Measurements from ENCODE around the gene GYPC. TPM values are rescaled to one million over a fixed set of nuclear protein-coding genes. Genes with fewer than 3 reads are reported as not detected.

The GYPC gene
- total RNA-seq, 1 experiment from 2014 or later: 28.1 TPM

- no peak for TF ChIP-seq ATF2 (CRISPR knock-in tag; IDR thresholded peaks at IDR 0.05; ENCODE audit: borderline replicate concordance, low read depth)
Measured at GRCh38 chr2:126700677-126701076, 44.7 kb downstream of the GYPC start (continued).

GRCh38 chr2:126703311-126703710 lies 47.4 kb downstream of the GYPC start:
- ChIA-PET CTCF (no interaction called here), POLR2A (no interaction called here)
- Mint-ChIP-seq H3K27ac (no peak overlapping the region), H3K9me3 (peaks cover 17% of the 10 kb centered on the region), H3K36me3 (peaks cover 16% of the 10 kb centered on the region; the same call in 1 of the 2 replicates), H3K4me3 (no peak overlapping the region), H3K4me1 (peaks cover 44% of the 10 kb centered on the region), H3K27me3 (ENCODE audit: low read depth) (peaks cover 3% of the 10 kb centered on the region; the same call in 1 of the 2 replicates)
- TF ChIP-seq ZMAT4 (CRISPR knock-in tag; IDR thresholded peaks at IDR 0.05) (no peak), RORB (CRISPR knock-in tag; IDR thresholded peaks at IDR 0.05) (no peak), ELF4 (CRISPR knock-in tag; IDR thresholded peaks at IDR 0.05; ENCODE audit: low read depth) (no peak), JAZF1 (CRISPR knock-in tag; IDR thresholded peaks at IDR 0.05) (no peak), RELA (CRISPR knock-in tag; IDR thresholded peaks at IDR 0.05; ENCODE audit: borderline replicate concordance) (no peak), GRHL2 (CRISPR knock-in tag; IDR thresholded peaks at IDR 0.05; ENCODE audit: insufficient replicate concordance, severe bottlenecking) (no peak), CDX4 (CRISPR knock-in tag; IDR thresholded peaks at IDR 0.05; ENCODE audit: borderline replicate concordance) (no peak), NR3C1 (CRISPR knock-in tag; conservative IDR thresholded peaks at IDR 0.05; ENCODE audit: low read depth) (no peak), CREM (CRISPR knock-in tag; IDR thresholded peaks at IDR 0.05) (no peak), ESRRA (CRISPR knock-in tag; IDR thresholded peaks at IDR 0.05; ENCODE audit: borderline replicate concordance) (no peak), ZNF138 (CRISPR knock-in tag; conservative IDR thresholded peaks at IDR 0.05) (no peak), NR1H2 (CRISPR knock-in tag; IDR thresholded peaks at IDR 0.05) (no peak), ZNF219 (CRISPR knock-in tag; IDR thresholded peaks at IDR 0.05; ENCODE audit: borderline replicate concordance) (no peak), ZBTB21 (CRISPR knock-in tag; IDR thresholded peaks at IDR 0.05; ENCODE audit: borderline replicate concordance) (no peak), KAT7 (CRISPR knock-in tag; IDR thresholded peaks at IDR 0.05; ENCODE audit: borderline replicate concordance) (no peak), GTF2I (CRISPR knock-in tag; conservative IDR thresholded peaks at IDR 0.05) (no peak)
- TF ChIP-seq, protein P1, sequence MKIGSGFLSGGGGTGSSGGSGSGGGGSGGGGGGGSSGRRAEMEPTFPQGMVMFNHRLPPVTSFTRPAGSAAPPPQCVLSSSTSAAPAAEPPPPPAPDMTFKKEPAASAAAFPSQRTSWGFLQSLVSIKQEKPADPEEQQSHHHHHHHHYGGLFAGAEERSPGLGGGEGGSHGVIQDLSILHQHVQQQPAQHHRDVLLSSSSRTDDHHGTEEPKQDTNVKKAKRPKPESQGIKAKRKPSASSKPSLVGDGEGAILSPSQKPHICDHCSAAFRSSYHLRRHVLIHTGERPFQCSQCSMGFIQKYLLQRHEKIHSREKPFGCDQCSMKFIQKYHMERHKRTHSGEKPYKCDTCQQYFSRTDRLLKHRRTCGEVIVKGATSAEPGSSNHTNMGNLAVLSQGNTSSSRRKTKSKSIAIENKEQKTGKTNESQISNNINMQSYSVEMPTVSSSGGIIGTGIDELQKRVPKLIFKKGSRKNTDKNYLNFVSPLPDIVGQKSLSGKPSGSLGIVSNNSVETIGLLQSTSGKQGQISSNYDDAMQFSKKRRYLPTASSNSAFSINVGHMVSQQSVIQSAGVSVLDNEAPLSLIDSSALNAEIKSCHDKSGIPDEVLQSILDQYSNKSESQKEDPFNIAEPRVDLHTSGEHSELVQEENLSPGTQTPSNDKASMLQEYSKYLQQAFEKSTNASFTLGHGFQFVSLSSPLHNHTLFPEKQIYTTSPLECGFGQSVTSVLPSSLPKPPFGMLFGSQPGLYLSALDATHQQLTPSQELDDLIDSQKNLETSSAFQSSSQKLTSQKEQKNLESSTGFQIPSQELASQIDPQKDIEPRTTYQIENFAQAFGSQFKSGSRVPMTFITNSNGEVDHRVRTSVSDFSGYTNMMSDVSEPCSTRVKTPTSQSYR (CRISPR knock-in tag; IDR thresholded peaks at IDR 0.05): no peak
- TF ChIP-seq, protein P2, sequence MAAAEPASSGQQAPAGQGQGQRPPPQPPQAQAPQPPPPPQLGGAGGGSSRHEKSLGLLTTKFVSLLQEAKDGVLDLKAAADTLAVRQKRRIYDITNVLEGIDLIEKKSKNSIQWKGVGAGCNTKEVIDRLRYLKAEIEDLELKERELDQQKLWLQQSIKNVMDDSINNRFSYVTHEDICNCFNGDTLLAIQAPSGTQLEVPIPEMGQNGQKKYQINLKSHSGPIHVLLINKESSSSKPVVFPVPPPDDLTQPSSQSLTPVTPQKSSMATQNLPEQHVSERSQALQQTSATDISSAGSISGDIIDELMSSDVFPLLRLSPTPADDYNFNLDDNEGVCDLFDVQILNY (CRISPR knock-in tag; IDR thresholded peaks at IDR 0.05): no peak
- TF ChIP-seq, protein P3, sequence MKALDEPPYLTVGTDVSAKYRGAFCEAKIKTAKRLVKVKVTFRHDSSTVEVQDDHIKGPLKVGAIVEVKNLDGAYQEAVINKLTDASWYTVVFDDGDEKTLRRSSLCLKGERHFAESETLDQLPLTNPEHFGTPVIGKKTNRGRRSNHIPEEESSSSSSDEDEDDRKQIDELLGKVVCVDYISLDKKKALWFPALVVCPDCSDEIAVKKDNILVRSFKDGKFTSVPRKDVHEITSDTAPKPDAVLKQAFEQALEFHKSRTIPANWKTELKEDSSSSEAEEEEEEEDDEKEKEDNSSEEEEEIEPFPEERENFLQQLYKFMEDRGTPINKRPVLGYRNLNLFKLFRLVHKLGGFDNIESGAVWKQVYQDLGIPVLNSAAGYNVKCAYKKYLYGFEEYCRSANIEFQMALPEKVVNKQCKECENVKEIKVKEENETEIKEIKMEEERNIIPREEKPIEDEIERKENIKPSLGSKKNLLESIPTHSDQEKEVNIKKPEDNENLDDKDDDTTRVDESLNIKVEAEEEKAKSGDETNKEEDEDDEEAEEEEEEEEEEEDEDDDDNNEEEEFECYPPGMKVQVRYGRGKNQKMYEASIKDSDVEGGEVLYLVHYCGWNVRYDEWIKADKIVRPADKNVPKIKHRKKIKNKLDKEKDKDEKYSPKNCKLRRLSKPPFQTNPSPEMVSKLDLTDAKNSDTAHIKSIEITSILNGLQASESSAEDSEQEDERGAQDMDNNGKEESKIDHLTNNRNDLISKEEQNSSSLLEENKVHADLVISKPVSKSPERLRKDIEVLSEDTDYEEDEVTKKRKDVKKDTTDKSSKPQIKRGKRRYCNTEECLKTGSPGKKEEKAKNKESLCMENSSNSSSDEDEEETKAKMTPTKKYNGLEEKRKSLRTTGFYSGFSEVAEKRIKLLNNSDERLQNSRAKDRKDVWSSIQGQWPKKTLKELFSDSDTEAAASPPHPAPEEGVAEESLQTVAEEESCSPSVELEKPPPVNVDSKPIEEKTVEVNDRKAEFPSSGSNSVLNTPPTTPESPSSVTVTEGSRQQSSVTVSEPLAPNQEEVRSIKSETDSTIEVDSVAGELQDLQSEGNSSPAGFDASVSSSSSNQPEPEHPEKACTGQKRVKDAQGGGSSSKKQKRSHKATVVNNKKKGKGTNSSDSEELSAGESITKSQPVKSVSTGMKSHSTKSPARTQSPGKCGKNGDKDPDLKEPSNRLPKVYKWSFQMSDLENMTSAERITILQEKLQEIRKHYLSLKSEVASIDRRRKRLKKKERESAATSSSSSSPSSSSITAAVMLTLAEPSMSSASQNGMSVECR (CRISPR knock-in tag; IDR thresholded peaks at IDR 0.05; ENCODE audit: borderline replicate concordance): no peak
- TF ChIP-seq, protein P4, sequence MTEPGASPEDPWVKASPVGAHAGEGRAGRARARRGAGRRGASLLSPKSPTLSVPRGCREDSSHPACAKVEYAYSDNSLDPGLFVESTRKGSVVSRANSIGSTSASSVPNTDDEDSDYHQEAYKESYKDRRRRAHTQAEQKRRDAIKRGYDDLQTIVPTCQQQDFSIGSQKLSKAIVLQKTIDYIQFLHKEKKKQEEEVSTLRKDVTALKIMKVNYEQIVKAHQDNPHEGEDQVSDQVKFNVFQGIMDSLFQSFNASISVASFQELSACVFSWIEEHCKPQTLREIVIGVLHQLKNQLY (CRISPR knock-in tag; IDR thresholded peaks at IDR 0.05): no peak
- ATAC-seq (no peak), DNase-seq (ENCODE audit: low spot score) (no peak)
